Measurements from ENCODE around the gene TMA7.

DNA sequence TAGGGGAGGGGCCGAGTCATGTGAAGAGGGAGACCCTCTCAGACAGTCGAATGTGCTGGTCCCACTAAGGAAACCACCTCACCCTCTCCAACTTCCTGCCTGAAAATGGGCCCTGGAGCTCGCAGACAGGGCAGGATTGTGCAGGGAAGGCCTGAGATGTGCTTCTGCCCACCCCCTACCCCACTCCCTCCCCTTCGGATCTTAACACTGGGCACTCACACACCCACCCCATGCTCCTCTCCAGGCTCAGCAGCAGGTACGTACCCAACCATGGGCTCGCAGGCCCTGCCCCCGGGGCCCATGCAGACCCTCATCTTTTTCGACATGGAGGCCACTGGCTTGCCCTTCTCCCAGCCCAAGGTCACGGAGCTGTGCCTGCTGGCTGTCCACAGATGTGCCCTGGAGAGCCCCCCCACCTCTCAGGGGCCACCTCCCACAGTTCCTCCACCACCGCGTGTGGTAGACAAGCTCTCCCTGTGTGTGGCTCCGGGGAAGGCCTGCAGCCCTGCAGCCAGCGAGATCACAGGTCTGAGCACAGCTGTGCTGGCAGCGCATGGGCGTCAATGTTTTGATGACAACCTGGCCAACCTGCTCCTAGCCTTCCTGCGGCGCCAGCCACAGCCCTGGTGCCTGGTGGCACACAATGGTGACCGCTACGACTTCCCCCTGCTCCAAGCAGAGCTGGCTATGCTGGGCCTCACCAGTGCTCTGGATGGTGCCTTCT is 26.5 kb downstream of the TMA7 start:
- TF ChIP-seq ZBTB1 (CRISPR knock-in tag; IDR thresholded peaks at IDR 0.05; ENCODE audit: borderline replicate concordance) (no peak), CEBPB (IDR thresholded peaks at IDR 0.05; ENCODE audit: borderline replicate concordance, low read depth, low read length) (no peak), ZNF841 (CRISPR knock-in tag; IDR thresholded peaks at IDR 0.05; ENCODE audit: borderline replicate concordance) (no peak), ZNF256 (CRISPR knock-in tag; conservative IDR thresholded peaks at IDR 0.05) (no peak), ZFP1 (CRISPR knock-in tag; IDR thresholded peaks at IDR 0.05) (no peak)
- TF ChIP-seq, protein P1, sequence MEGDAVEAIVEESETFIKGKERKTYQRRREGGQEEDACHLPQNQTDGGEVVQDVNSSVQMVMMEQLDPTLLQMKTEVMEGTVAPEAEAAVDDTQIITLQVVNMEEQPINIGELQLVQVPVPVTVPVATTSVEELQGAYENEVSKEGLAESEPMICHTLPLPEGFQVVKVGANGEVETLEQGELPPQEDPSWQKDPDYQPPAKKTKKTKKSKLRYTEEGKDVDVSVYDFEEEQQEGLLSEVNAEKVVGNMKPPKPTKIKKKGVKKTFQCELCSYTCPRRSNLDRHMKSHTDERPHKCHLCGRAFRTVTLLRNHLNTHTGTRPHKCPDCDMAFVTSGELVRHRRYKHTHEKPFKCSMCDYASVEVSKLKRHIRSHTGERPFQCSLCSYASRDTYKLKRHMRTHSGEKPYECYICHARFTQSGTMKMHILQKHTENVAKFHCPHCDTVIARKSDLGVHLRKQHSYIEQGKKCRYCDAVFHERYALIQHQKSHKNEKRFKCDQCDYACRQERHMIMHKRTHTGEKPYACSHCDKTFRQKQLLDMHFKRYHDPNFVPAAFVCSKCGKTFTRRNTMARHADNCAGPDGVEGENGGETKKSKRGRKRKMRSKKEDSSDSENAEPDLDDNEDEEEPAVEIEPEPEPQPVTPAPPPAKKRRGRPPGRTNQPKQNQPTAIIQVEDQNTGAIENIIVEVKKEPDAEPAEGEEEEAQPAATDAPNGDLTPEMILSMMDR (CRISPR knock-in tag; IDR thresholded peaks at IDR 0.05): no peak
- TF ChIP-seq, protein P2, sequence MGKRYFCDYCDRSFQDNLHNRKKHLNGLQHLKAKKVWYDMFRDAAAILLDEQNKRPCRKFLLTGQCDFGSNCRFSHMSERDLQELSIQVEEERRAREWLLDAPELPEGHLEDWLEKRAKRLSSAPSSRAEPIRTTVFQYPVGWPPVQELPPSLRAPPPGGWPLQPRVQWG (CRISPR knock-in tag; IDR thresholded peaks at IDR 0.05; ENCODE audit: borderline replicate concordance, low read depth): no peak
- TF ChIP-seq, protein P3, sequence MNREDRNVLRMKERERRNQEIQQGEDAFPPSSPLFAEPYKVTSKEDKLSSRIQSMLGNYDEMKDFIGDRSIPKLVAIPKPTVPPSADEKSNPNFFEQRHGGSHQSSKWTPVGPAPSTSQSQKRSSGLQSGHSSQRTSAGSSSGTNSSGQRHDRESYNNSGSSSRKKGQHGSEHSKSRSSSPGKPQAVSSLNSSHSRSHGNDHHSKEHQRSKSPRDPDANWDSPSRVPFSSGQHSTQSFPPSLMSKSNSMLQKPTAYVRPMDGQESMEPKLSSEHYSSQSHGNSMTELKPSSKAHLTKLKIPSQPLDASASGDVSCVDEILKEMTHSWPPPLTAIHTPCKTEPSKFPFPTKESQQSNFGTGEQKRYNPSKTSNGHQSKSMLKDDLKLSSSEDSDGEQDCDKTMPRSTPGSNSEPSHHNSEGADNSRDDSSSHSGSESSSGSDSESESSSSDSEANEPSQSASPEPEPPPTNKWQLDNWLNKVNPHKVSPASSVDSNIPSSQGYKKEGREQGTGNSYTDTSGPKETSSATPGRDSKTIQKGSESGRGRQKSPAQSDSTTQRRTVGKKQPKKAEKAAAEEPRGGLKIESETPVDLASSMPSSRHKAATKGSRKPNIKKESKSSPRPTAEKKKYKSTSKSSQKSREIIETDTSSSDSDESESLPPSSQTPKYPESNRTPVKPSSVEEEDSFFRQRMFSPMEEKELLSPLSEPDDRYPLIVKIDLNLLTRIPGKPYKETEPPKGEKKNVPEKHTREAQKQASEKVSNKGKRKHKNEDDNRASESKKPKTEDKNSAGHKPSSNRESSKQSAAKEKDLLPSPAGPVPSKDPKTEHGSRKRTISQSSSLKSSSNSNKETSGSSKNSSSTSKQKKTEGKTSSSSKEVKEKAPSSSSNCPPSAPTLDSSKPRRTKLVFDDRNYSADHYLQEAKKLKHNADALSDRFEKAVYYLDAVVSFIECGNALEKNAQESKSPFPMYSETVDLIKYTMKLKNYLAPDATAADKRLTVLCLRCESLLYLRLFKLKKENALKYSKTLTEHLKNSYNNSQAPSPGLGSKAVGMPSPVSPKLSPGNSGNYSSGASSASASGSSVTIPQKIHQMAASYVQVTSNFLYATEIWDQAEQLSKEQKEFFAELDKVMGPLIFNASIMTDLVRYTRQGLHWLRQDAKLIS (CRISPR knock-in tag; IDR thresholded peaks at IDR 0.05): no peak
- TF ChIP-seq, protein P4, sequence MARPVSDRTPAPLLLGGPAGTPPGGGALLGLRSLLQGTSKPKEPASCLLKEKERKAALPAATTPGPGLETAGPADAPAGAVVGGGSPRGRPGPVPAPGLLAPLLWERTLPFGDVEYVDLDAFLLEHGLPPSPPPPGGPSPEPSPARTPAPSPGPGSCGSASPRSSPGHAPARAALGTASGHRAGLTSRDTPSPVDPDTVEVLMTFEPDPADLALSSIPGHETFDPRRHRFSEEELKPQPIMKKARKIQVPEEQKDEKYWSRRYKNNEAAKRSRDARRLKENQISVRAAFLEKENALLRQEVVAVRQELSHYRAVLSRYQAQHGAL (CRISPR knock-in tag; IDR thresholded peaks at IDR 0.05; ENCODE audit: not compliant biosample characterization): no peak
- TF ChIP-seq, protein P5, sequence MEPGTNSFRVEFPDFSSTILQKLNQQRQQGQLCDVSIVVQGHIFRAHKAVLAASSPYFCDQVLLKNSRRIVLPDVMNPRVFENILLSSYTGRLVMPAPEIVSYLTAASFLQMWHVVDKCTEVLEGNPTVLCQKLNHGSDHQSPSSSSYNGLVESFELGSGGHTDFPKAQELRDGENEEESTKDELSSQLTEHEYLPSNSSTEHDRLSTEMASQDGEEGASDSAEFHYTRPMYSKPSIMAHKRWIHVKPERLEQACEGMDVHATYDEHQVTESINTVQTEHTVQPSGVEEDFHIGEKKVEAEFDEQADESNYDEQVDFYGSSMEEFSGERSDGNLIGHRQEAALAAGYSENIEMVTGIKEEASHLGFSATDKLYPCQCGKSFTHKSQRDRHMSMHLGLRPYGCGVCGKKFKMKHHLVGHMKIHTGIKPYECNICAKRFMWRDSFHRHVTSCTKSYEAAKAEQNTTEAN (CRISPR knock-in tag; conservative IDR thresholded peaks at IDR 0.05): no peak
